Body of pancreas (tissue), 4 donors: ENCODE data around the gene OR8H3. TPM values are rescaled to one million over a fixed set of nuclear protein-coding genes. Genes with fewer than 3 reads are reported as not detected.

Source experiments
- ATAC-seq: fragments of 150-250 bp; one replicate; pipeline ENCODE4 v1.9.1; 2016
- DNase-seq, 4 donors: peaks; one replicate each; pipeline ENCODE4 v3.0.0-alpha.2; 2019
- H3K27ac ChIP-seq, 4 donors: fragments of 200-600 bp; sonication (generic); 1 replicate in 3 of 4; 2 replicates in 1 of 4; pipeline versions ENCODE4 v1.5.1 to v1.6.1; 2016 to 2019; ENCODE audit warnings: mild to moderate bottlenecking in 1 of 4, mixed read lengths in 1 of 4, moderate library complexity in 1 of 4
- H3K27me3 ChIP-seq, 2 donors: fragments of 200-600 bp; sonication (generic); one replicate each; pipeline ENCODE4 v1.6.0; 2016; ENCODE audit warnings: mild to moderate bottlenecking in 1 of 2
- H3K36me3 ChIP-seq, 2 donors: fragments of 200-600 bp; sonication (generic); replicated peaks in 1 of 2; 2 replicates each; pipeline ENCODE4 v1.5.1; 2016; ENCODE audit warnings: low read depth in 2 of 2; ENCODE audit not compliant: insufficient read depth in 1 of 2
- H3K4me1 ChIP-seq: fragments of 200-600 bp; sonication (generic); one replicate; pipeline ENCODE4 v1.6.0; 2016
- H3K4me3 ChIP-seq, 2 donors: fragments of 200-600 bp; sonication (generic); 1 replicate in 1 of 2; 2 replicates in 1 of 2; pipeline ENCODE4 v1.5.1; 2016 to 2019
- H3K9me3 ChIP-seq, 3 donors: fragments of 200-600 bp; sonication (generic); 1 replicate in 2 of 3; 2 replicates in 1 of 3; pipeline ENCODE4 v1.5.1; 2016
- POLR2A ChIP-seq, 3 donors: fragments of 450-650 bp; IDR thresholded peaks; one replicate each; pipeline ENCODE4 v1.6.1; 2016; ENCODE audit warnings: antibody characterized with exemption in 3 of 3, mild to moderate bottlenecking in 2 of 3
- WGBS, 2 donors: methylation state at CpG; one replicate each; pipeline ENCODE4 v1.1.5; 2017; 5-methylcytosine and 5-hydroxymethylcytosine counted together
- intact Hi-C: fragments of 100-400 bp; cut with DNase I; formaldehyde crosslinking; loops from one replicate; pipeline ENCODE4 v1.15.1; 2023
- total RNA-seq, 2 donors: library from RNA; depleted of rRNA; stranded (reverse); fragments of >200 nt; gene quantifications; one replicate each; pipeline ENCODE4 v1.1.0, GENCODE V29; 2016
- TF ChIP-seq, protein P1 (sequence below), 7 experiments: fragments of 450-650 bp in 4 of 7; fragments of 200-600 bp in 3 of 7; sonication (generic) in 3 of 7; IDR thresholded peaks; one replicate each; pipeline ENCODE4 v1.5.1; 2016 to 2019; ENCODE audit warnings: antibody characterized with exemption in 7 of 7

The OR8H3 gene, protein sequence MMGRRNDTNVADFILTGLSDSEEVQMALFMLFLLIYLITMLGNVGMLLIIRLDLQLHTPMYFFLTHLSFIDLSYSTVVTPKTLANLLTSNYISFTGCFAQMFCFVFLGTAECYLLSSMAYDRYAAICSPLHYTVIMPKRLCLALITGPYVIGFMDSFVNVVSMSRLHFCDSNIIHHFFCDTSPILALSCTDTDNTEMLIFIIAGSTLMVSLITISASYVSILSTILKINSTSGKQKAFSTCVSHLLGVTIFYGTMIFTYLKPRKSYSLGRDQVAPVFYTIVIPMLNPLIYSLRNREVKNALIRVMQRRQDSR
- not detected for total RNA-seq

DNA sequence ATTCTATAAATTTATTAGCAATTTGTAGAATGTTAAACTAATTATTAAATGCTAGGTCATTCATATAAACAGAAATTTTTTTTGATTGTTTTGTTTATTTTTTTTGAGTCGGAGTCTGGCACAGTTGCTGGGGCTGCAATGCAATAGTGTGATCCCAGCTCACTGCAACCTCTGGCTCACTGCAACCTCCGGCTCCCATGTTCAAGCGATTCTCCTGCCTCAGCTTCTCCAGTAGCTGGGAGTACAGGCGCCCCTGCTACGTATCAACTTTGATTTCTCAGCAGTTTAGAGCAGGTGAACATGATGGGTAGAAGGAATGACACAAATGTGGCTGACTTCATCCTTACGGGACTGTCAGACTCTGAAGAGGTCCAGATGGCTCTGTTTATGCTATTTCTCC is at the start of gene OR8H3:
OR8H3 (plus strand) TSS at position 301 of the 400 bp plus-strand sequence; CDS start at position 301, 0 bp downstream.
- Histone ChIP-seq H3K27me3 (no peaks in the 10 kb centered on the region), H3K36me3 (no peaks in the 10 kb centered on the region), H3K4me1 (no peaks in the 10 kb centered on the region), H3K27ac (no peak within 1 kb of the TSS), H3K4me3 (no peak within 1 kb of the TSS), H3K9me3 (no peaks in the 10 kb centered on the region)
- intact Hi-C loops: no loop called here
- TF ChIP-seq POLR2A (IDR thresholded peaks at IDR 0.05): no peak
- TF ChIP-seq, protein P1, sequence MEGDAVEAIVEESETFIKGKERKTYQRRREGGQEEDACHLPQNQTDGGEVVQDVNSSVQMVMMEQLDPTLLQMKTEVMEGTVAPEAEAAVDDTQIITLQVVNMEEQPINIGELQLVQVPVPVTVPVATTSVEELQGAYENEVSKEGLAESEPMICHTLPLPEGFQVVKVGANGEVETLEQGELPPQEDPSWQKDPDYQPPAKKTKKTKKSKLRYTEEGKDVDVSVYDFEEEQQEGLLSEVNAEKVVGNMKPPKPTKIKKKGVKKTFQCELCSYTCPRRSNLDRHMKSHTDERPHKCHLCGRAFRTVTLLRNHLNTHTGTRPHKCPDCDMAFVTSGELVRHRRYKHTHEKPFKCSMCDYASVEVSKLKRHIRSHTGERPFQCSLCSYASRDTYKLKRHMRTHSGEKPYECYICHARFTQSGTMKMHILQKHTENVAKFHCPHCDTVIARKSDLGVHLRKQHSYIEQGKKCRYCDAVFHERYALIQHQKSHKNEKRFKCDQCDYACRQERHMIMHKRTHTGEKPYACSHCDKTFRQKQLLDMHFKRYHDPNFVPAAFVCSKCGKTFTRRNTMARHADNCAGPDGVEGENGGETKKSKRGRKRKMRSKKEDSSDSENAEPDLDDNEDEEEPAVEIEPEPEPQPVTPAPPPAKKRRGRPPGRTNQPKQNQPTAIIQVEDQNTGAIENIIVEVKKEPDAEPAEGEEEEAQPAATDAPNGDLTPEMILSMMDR (IDR thresholded peaks at IDR 0.05): no peak
- WGBS, 2 donors: 71 to 76% methylated on average over 6 of the region's 6 CpGs
- ATAC-seq: no peak
- DNase-seq: no peak

DNA sequence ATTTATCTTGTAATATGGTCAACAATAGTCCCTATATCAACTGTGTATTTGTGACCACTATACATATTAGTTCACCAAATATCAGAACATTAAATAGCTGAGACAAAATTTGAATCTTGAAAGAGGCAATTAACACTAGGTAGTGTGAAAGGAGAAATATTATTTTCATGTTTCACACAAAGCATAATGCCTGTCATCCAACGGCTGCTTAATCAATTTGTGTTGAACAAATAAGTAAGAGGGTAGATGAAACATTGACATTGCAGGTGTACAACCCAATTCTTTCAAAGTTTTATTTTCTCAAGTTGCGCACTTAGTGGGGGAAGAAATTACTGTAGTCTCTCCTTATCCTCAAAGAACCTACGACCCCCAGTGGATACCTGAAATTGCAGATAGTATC is 32.5 kb upstream of the OR8H3 start:
- Histone ChIP-seq H3K4me3 (no peak overlapping the region), H3K36me3 (no peaks in the 10 kb centered on the region), H3K27me3 (no peaks in the 10 kb centered on the region), H3K27ac (no peak overlapping the region), H3K4me1 (no peaks in the 10 kb centered on the region), H3K9me3 (no peaks in the 10 kb centered on the region)
- TF ChIP-seq, protein P1 (IDR thresholded peaks at IDR 0.05): peak in 2 of 7 experiments; percentile 23 to 33
- TF ChIP-seq POLR2A (IDR thresholded peaks at IDR 0.05): no peak
- intact Hi-C loops: no loop called here
- 17 to 27% methylated on average over 3 of the region's 3 CpGs for WGBS, 2 donors
- no peak for DNase-seq
- no peak for ATAC-seq

DNA sequence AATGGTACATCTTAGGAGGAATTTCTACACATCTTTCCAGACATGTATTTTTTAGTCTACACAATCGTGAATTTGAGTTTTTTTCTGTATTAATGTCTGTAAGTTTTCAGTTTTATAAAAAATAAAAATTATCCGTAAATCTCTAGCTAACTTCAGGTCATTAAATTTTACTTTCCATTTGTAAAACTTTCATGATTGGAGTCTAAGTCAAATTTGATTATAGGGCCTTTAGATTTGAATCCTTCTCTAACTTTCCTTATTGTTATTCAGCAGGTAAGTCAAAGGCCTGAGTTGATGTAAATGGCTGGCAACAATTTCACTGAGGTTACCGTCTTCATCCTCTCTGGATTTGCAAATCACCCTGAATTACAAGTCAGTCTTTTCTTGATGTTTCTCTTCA is 29.2 kb upstream of the OR8H3 start, which contains the start of gene OR8I2:
OR8I2 (plus strand) TSS at position 301 of the 400 bp plus-strand sequence; CDS start at position 301, 0 bp downstream.
- no peak for TF ChIP-seq POLR2A (IDR thresholded peaks at IDR 0.05)
- TF ChIP-seq, protein P1 (IDR thresholded peaks at IDR 0.05): no peak
- Histone ChIP-seq H3K27ac (no peak within 1 kb of the TSS), H3K9me3 (no peaks in the 10 kb centered on the region), H3K4me3 (no peak within 1 kb of the TSS), H3K4me1 (no peaks in the 10 kb centered on the region), H3K36me3 (no peaks in the 10 kb centered on the region), H3K27me3 (no peaks in the 10 kb centered on the region)
- 50 to 55% methylated on average over 3 of the region's 3 CpGs for WGBS, 2 donors
- DNase-seq (no peak), ATAC-seq (no peak)
- intact Hi-C loops: no loop called here

DNA sequence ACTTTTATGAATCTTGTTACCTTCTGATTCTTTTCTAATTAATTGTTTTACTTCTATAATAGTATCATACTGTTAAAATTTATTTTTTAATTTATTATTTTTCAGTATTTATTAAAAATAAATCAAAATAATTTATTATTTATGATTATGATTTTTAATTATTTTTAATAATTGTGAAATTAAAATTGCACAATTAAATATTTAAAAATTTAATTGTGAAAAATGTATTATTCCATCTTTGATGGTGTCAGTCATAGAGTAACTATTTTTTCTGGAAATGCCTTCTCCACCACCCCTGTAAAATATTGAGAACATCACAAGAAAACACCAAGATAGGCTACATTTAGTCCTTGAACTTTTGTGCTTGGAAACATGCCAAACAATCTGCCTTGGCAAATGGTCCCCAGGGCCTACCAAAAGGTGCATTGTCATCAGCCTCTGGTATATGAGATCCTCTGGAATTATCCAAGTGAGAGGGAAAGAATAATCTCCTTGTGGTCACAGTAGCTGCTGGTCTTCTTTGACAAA is 18.9 kb upstream of the OR8H3 start, which contains the start of gene OR8H2:
OR8H2 (plus strand) TSS at position 478 of the 528 bp plus-strand sequence. CDS start 1,356 bp downstream, outside the sequence.
- no peaks in the 10 kb centered on the region for H3K4me1 ChIP-seq
- H3K27ac ChIP-seq: no peak within 1 kb of the TSS
- H3K9me3 ChIP-seq: no peaks in the 10 kb centered on the region
- TF ChIP-seq, protein P1 (IDR thresholded peaks at IDR 0.05): no peak
- no peak for TF ChIP-seq POLR2A (IDR thresholded peaks at IDR 0.05)
- intact Hi-C loops: no loop called here
- no peaks in the 10 kb centered on the region for H3K36me3 ChIP-seq
- DNase-seq (no peak), ATAC-seq (no peak)
- no peaks in the 10 kb centered on the region for H3K27me3 ChIP-seq
- no peak within 1 kb of the TSS for H3K4me3 ChIP-seq
